Measurements from ENCODE around the gene SPDEF.

- TF ChIP-seq, protein P1, sequence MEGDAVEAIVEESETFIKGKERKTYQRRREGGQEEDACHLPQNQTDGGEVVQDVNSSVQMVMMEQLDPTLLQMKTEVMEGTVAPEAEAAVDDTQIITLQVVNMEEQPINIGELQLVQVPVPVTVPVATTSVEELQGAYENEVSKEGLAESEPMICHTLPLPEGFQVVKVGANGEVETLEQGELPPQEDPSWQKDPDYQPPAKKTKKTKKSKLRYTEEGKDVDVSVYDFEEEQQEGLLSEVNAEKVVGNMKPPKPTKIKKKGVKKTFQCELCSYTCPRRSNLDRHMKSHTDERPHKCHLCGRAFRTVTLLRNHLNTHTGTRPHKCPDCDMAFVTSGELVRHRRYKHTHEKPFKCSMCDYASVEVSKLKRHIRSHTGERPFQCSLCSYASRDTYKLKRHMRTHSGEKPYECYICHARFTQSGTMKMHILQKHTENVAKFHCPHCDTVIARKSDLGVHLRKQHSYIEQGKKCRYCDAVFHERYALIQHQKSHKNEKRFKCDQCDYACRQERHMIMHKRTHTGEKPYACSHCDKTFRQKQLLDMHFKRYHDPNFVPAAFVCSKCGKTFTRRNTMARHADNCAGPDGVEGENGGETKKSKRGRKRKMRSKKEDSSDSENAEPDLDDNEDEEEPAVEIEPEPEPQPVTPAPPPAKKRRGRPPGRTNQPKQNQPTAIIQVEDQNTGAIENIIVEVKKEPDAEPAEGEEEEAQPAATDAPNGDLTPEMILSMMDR (IDR thresholded peaks at IDR 0.05) = no peak
- no peak for TF ChIP-seq POLR2A (IDR thresholded peaks at IDR 0.05)
These were observed 65.1 kb downstream of the SPDEF start for GRCh38 chr6:34491091-34491430.

Measured in body of pancreas (tissue), 4 donors.